SU-DHL-6 (cell line): ENCODE results near the gene CCDC88C.

Experiments used
- H2AFZ ChIP-seq: fragments of 200-600 bp; sonication (generic); 2 replicates; pipeline ENCODE4 v1.6.1; 2014; ENCODE audit warnings: low read depth, mild to moderate bottlenecking, moderate library complexity, mixed read lengths, antibody characterized with exemption, low read length; ENCODE audit not compliant: severe bottlenecking
- H3F3A ChIP-seq: fragments of 200-600 bp; shearing (Covaris generic); 2 replicates; pipeline ENCODE4 v1.6.0; 2016; ENCODE audit warnings: antibody characterized with exemption, mild to moderate bottlenecking; ENCODE audit not compliant: insufficient read depth
- H3K27ac ChIP-seq: fragments of 200-600 bp; sonication (generic); 2 replicates; pipeline ENCODE4 v1.5.1; 2016; ENCODE audit warnings: low read depth, mild to moderate bottlenecking, low read length, moderate library complexity, mixed read lengths
- H3K27me3 ChIP-seq: fragments of 200-600 bp; sonication (generic), shearing (Covaris generic); 2 replicates; pipeline ENCODE4 v1.6.0; 2014; ENCODE audit warnings: mild to moderate bottlenecking, low read length
- H3K36me3 ChIP-seq: fragments of 200-600 bp; sonication (generic); 2 replicates; pipeline ENCODE4 v1.6.1; 2014; ENCODE audit warnings: mild to moderate bottlenecking, low read length, mixed read lengths
- H3K4me2 ChIP-seq: fragments of 300-600, 200-600 bp; shearing (Covaris generic), sonication (generic); 2 replicates; pipeline ENCODE4 v1.6.0; 2014; ENCODE audit warnings: low read length, low read depth, mild to moderate bottlenecking; ENCODE audit not compliant: poor library complexity, severe bottlenecking
- H3K4me3 ChIP-seq: fragments of 200-600 bp; sonication (generic); 2 replicates; pipeline ENCODE4 v1.5.1; 2014; ENCODE audit warnings: antibody characterized with exemption, low read length, mild to moderate bottlenecking, mixed read lengths; ENCODE audit not compliant: insufficient read depth, poor library complexity, severe bottlenecking
- H3K79me2 ChIP-seq: fragments of 200-600 bp; sonication (generic); 2 replicates; pipeline ENCODE4 v1.6.1; 2014; ENCODE audit warnings: mild to moderate bottlenecking, low read length, moderate library complexity; ENCODE audit not compliant: insufficient read depth
- H3K9ac ChIP-seq: fragments of 200-600 bp; sonication (generic); 2 replicates; pipeline ENCODE4 v1.7.0; 2014; ENCODE audit warnings: mild to moderate bottlenecking, low read length
- H3K9me2 ChIP-seq: fragments of 200-600 bp; sonication (generic); replicated peaks from 2 replicates; pipeline ENCODE4 v1.6.1; 2014; ENCODE audit warnings: low read length; ENCODE audit not compliant: insufficient read depth
- H3K9me3 ChIP-seq: fragments of 200-600 bp; sonication (generic); 2 replicates; pipeline ENCODE4 v1.6.1; 2014; ENCODE audit warnings: low read length, mixed read lengths; ENCODE audit not compliant: insufficient read depth
- H4K20me1 ChIP-seq: fragments of 200-600 bp; sonication (generic); 2 replicates; pipeline ENCODE4 v1.6.1; 2014; ENCODE audit warnings: low read depth, mild to moderate bottlenecking, antibody characterized with exemption, low read length, moderate library complexity, mixed read lengths
- EZH2phosphoT487 ChIP-seq: fragments of 200-600 bp; sonication (generic), shearing (Covaris generic); conservative IDR thresholded peaks from 2 replicates; pipeline ENCODE4 v1.6.1; 2018; ENCODE audit warnings: mild to moderate bottlenecking, antibody characterized with exemption, low read length, moderate library complexity, mixed read lengths
- TF ChIP-seq, protein P1 (sequence below): fragments of 200-600 bp; sonication (generic); IDR thresholded peaks from one replicate; pipeline ENCODE4 v1.5.1; 2017; ENCODE audit warnings: antibody characterized with exemption, mild to moderate bottlenecking, low read length, moderate library complexity; ENCODE audit not compliant: insufficient read depth, poor library complexity, severe bottlenecking

The CCDC88C gene

DNA sequence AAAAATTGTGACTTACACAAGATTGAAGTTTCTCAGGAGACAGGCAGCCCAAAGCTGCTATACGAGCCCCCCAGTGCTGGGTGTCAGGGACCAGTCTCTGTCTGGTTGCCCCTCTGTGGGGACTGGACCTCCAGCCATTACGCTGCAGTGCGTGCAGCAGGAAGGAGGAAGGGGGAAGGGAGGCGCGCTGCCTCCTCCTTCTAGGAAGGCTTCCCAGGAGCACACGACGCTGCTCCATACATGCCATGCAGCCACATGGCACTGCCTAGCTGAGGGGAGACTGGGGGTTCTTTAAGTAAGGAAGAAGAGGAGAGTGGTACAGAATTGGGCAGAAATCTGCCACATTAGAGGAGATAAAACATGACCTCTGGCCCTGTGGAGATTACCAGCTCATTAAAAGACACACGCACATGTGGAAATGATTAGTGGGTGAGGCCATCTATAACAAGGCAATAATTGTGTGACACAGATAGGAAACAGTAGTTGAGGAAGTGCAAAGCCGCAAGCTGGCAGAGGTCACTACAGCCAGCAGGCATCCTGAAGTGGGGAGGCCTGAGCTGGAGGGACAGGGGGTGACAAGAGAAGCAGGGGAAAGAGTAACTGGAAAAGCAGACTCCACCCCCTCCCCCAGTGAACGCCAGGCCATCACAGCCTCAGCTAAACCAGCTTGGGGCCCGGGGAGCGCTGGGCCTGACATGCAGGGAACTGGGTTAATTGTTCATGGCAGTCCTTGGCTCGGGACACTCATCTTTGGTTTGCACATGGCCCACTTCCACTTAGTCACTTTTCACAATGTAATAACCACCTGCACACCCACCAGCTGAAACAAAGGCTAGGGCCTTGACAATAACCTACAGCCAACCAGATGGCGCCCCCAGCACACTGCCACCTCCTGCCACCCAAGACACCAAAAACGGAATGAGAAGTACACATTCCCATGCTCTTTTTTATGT is 39.6 kb downstream of the CCDC88C start:
- Histone ChIP-seq H3K27ac (peak overlapping the region; percentile 98), H2AFZ (no peak overlapping the region), H4K20me1 (peaks cover 10% of the 10 kb centered on the region; the same call in 1 of the 2 replicates), H3K9me3 (no peaks in the 10 kb centered on the region), H3F3A (peaks cover 57% of the 10 kb centered on the region), H3K27me3 (no peaks in the 10 kb centered on the region), H3K36me3 (no peaks in the 10 kb centered on the region), H3K4me3 (no peak overlapping the region), H3K9ac (peak overlapping the region; percentile 39), H3K79me2 (peaks cover 98% of the 10 kb centered on the region), H3K4me2 (peak overlapping the region; percentile 56), H3K9me2 (no peaks in the 10 kb centered on the region)
- no peak for TF ChIP-seq EZH2phosphoT487
- TF ChIP-seq, protein P1, sequence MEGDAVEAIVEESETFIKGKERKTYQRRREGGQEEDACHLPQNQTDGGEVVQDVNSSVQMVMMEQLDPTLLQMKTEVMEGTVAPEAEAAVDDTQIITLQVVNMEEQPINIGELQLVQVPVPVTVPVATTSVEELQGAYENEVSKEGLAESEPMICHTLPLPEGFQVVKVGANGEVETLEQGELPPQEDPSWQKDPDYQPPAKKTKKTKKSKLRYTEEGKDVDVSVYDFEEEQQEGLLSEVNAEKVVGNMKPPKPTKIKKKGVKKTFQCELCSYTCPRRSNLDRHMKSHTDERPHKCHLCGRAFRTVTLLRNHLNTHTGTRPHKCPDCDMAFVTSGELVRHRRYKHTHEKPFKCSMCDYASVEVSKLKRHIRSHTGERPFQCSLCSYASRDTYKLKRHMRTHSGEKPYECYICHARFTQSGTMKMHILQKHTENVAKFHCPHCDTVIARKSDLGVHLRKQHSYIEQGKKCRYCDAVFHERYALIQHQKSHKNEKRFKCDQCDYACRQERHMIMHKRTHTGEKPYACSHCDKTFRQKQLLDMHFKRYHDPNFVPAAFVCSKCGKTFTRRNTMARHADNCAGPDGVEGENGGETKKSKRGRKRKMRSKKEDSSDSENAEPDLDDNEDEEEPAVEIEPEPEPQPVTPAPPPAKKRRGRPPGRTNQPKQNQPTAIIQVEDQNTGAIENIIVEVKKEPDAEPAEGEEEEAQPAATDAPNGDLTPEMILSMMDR = no peak

DNA sequence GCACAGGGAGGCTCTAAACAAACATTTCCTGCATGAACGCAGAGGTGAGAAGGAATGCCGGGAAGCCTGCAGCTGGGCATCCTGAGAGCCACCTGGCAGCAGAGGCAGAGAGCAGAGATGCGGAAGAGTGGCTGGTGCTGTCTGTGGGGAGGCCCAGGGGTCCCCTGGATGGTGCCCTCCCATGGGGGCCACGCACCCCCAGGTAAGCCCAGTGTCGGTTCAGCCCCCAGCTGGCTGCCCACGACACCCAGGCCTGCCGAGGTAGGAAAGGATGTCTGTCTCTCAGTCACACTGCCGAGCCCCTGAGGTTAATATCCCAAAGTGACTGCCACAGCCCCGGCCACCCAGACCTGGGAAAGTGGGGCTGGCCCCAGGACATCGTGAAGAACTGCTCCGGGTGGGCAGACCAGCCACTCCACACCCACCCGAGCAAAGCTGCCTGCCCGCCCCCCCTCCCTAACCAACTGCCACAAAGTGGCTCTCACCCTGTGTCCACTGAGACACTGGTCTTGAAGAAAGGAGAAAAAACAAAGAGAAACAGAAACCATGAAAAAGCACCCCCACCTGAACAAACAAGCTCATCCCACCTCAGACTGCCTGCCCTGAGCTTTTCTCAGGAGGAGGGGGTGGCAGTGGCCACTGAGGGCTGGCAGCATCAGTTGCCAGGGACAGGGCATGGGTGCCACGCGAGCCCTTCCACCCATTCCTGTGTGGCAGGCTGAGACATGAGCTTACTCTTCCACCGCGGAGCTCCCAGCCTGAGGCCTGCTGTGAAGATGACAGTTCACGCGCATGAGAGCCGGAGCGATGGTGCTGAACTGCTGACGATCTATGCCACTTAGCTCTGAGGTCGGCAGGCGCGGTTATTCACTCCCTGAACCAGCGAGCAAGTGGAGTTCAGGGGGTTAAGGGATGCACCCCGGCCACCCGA is 40.8 kb downstream of the CCDC88C start:
- Histone ChIP-seq H2AFZ (no peak overlapping the region), H3K79me2 (peaks cover 97% of the 10 kb centered on the region), H3K36me3 (no peaks in the 10 kb centered on the region), H3K4me3 (no peak overlapping the region), H4K20me1 (peaks cover 8% of the 10 kb centered on the region; the same call in 1 of the 2 replicates), H3F3A (peaks cover 60% of the 10 kb centered on the region), H3K9me2 (no peaks in the 10 kb centered on the region), H3K4me2 (peak overlapping the region; percentile 56), H3K27me3 (no peaks in the 10 kb centered on the region), H3K9ac (peak overlapping the region; percentile 39), H3K27ac (peak overlapping the region; percentile 98), H3K9me3 (no peaks in the 10 kb centered on the region)
- TF ChIP-seq, protein P1 = no peak
- TF ChIP-seq EZH2phosphoT487 = no peak

DNA sequence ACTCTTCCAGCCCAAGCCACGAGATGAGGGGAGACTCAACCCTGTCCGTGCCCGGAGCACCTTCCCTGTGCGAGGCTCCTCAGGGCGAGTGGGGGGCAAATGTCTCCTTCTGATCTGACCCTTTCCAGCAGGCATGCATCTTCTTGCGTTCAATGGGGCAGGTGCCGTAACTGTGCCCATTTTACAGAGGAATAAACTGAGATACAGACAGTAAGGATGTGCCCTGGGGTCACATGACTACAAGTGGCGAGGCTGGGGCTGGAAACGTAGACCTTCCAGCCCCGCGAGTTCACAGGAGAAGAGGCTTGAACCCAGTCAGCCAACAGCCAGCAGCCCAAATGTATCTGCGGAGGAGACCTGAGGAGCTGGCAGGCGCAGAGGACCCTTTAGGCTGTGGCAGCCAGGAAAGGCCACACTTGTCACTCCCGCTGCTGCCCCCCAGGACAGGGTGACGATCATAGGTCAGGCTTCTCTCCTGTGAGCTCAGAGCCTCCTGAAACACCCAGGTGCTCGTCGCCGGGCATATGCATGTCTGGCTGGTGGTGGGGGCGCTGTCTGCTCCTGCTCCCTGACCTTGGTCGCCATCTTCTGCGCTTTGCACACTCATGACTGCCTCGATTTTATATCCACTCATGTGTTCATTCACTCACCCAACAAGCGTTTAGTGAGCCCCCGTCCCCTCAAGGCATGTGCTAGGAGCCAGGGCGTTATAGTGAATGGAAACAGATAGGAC is 41.7 kb downstream of the CCDC88C start:
- no peaks in the 10 kb centered on the region for H3K36me3 ChIP-seq
- peaks cover 97% of the 10 kb centered on the region for H3K79me2 ChIP-seq

More for the DNA sequence above, 41.7 kb downstream of the CCDC88C start:
- Histone ChIP-seq H3F3A (peaks cover 59% of the 10 kb centered on the region), H3K9me2 (no peaks in the 10 kb centered on the region), H3K4me3 (no peak overlapping the region), H3K9ac (peak overlapping the region; percentile 21; the same call in 1 of the 2 replicates), H3K4me2 (peak overlapping the region; percentile 56), H3K9me3 (no peaks in the 10 kb centered on the region), H3K27ac (peak overlapping the region; percentile 98), H4K20me1 (peaks cover 8% of the 10 kb centered on the region; the same call in 1 of the 2 replicates), H2AFZ (no peak overlapping the region), H3K27me3 (no peaks in the 10 kb centered on the region)
- no peak for TF ChIP-seq EZH2phosphoT487
- TF ChIP-seq, protein P1 = peak; percentile 16
